ENCODE results near the gene BTBD3.
A peak's percentile ranks its signal among the peaks of the same experiment; 100 is the strongest.

The BTBD3 gene

GRCh38 chr20:11952639-11953038 lies 34.9 kb downstream of the BTBD3 start:
- DNase-seq (ENCODE audit: low read depth, low spot score) = no peak
- in situ Hi-C loops (cut with HindIII; ENCODE audit: low sequenced_read_pairs) = no loop called here
- TF ChIP-seq, protein P1, sequence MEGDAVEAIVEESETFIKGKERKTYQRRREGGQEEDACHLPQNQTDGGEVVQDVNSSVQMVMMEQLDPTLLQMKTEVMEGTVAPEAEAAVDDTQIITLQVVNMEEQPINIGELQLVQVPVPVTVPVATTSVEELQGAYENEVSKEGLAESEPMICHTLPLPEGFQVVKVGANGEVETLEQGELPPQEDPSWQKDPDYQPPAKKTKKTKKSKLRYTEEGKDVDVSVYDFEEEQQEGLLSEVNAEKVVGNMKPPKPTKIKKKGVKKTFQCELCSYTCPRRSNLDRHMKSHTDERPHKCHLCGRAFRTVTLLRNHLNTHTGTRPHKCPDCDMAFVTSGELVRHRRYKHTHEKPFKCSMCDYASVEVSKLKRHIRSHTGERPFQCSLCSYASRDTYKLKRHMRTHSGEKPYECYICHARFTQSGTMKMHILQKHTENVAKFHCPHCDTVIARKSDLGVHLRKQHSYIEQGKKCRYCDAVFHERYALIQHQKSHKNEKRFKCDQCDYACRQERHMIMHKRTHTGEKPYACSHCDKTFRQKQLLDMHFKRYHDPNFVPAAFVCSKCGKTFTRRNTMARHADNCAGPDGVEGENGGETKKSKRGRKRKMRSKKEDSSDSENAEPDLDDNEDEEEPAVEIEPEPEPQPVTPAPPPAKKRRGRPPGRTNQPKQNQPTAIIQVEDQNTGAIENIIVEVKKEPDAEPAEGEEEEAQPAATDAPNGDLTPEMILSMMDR (IDR thresholded peaks at IDR 0.05; ENCODE audit: low read depth, low read length) = no peak
- H3K4me3 ChIP-seq (ENCODE audit: low read depth, low read length) = no peak overlapping the region

DNA sequence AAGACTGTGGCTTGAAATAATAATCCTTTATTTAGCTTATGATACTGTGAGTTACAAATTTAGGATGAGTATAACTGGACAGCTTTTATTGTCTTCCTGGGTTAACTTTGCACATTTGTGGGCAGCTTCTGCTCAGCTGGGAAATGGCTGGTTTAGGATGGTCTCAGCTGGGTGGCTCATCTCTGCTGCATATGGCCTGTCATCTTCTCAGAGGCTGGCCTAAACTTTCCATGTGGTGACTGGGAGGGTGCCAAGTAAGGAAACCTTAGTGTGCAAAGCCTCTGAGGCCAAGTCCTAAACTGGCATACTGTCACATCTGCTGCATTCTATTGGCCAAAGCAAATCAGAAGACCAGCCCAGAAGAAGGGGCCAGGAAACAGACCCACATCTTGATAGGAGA lies 40.2 kb downstream of the BTBD3 start:
- no peak for DNase-seq (ENCODE audit: low read depth, low spot score)
- in situ Hi-C loops (cut with HindIII; ENCODE audit: low sequenced_read_pairs) = no loop called here
- TF ChIP-seq, protein P1 (IDR thresholded peaks at IDR 0.05; ENCODE audit: low read depth, low read length) = no peak
- H3K4me3 ChIP-seq (ENCODE audit: low read depth, low read length) = no peak overlapping the region

- TF ChIP-seq, protein P1 (IDR thresholded peaks at IDR 0.05; ENCODE audit: low read depth, low read length) = no peak
- DNase-seq (ENCODE audit: low read depth, low spot score) = no peak
- H3K4me3 ChIP-seq (ENCODE audit: low read depth, low read length) = no peak overlapping the region
- in situ Hi-C loops (cut with HindIII; ENCODE audit: low sequenced_read_pairs) = no loop called here
Observed at GRCh38 chr20:11958855-11959254, 41.2 kb downstream of the BTBD3 start.

- in situ Hi-C loops (cut with HindIII; ENCODE audit: low sequenced_read_pairs) = no loop called here
- TF ChIP-seq, protein P1 (IDR thresholded peaks at IDR 0.05; ENCODE audit: low read depth, low read length) = peak; percentile 14
- no peak for DNase-seq (ENCODE audit: low read depth, low spot score)
Observed at GRCh38 chr20:11965602-11966001, 47.9 kb downstream of the BTBD3 start.

DNA sequence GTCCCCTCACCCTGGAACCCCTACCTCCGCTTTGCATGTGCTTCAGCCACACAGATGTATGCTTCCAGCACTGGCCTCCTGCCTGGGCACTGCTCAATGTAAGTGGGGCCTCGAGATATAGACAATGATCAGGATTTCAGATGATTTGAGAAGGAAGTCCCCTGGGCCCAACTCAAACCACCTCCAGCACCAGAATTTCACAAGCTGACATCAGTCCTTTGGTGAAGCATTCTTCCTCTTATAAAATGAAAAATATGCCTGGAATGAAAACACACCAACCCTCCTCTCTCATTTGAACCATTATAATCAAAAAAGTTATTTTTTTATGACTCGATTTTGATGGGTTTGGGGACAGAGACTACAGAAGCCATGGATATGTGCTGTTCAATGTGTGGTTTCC lies 48.5 kb downstream of the BTBD3 start:
- DNase-seq (ENCODE audit: low read depth, low spot score) = no peak
- no peak overlapping the region for H3K4me3 ChIP-seq (ENCODE audit: low read depth, low read length)
- in situ Hi-C loops (cut with HindIII; ENCODE audit: low sequenced_read_pairs) = no loop called here
- TF ChIP-seq, protein P1 (IDR thresholded peaks at IDR 0.05; ENCODE audit: low read depth, low read length) = no peak

More at GRCh38 chr20:11965602-11966001, 47.9 kb downstream of the BTBD3 start:
- no peak overlapping the region for H3K4me3 ChIP-seq (ENCODE audit: low read depth, low read length)

DNA sequence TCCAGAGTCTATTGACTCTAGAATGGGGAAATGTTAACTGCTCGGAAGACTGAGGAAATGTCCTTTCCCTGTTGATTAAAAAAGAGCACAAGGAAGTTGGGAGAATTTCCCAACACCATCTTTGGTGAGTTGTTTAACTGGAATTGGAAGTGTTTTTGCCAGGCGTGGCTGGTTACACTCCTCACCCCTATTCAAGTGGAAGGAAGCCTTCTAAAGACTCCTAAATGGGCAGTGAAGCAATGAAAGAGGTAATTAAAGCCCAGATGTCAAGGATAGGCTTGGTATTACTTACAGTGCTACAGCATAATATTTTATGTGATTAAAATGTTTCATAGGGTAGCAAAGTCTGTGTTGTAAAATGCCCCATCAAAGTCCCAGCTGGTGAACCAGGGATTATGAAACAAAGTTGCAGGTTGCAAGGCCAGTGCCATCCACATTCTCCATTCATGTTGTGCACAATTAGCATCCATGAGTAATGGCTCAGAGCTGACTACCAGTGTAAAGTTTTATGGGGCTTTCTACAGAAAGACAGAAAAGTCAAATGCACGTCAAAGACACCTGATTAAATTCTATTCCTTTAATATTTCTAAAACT lies 52.6 kb downstream of the BTBD3 start:
- TF ChIP-seq, protein P1 (IDR thresholded peaks at IDR 0.05; ENCODE audit: low read depth, low read length) = no peak
- no peak overlapping the region for H3K4me3 ChIP-seq (ENCODE audit: low read depth, low read length)
- in situ Hi-C loops (cut with HindIII; ENCODE audit: low sequenced_read_pairs) = no loop called here
- DNase-seq (ENCODE audit: low read depth, low spot score) = no peak
